GM21737 (cell line): ENCODE data around the gene EPS8L1.
"Not testable (repeated sequence)": the region's sequence is repeated elsewhere in the genome, so short reads cannot be mapped to it uniquely, and the experiment has no call there.

ENCODE experiments used
- ATAC-seq: cut with Tn5 transposase; IDR thresholded peaks from one replicate; pipeline ENCODE4 v1.9.1; 2021; ENCODE audit warnings: mild to moderate bottlenecking, moderate library complexity; ENCODE audit not compliant: unreplicated experiment

Gene EPS8L1

DNA sequence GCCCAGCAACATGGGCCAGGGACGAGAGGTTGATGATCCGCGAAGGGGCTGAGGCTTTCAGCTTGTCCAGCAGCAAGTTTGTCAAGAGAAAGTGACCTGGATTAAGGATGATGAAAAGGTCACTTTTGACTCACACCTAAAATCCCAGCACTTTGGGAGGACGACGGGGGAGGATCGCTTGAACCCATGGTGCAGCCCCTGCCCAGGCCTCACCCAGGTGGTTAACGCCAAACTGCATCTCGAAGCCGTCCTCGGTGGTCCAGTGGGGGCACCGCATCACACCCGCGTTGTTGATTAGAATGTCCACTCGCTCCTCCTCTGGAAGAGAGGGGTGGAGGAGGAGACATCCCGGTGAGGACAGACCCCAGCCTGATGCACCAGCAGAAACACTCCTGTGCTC is 27.2 kb upstream of the EPS8L1 start:
- ATAC-seq: no peak

DNA sequence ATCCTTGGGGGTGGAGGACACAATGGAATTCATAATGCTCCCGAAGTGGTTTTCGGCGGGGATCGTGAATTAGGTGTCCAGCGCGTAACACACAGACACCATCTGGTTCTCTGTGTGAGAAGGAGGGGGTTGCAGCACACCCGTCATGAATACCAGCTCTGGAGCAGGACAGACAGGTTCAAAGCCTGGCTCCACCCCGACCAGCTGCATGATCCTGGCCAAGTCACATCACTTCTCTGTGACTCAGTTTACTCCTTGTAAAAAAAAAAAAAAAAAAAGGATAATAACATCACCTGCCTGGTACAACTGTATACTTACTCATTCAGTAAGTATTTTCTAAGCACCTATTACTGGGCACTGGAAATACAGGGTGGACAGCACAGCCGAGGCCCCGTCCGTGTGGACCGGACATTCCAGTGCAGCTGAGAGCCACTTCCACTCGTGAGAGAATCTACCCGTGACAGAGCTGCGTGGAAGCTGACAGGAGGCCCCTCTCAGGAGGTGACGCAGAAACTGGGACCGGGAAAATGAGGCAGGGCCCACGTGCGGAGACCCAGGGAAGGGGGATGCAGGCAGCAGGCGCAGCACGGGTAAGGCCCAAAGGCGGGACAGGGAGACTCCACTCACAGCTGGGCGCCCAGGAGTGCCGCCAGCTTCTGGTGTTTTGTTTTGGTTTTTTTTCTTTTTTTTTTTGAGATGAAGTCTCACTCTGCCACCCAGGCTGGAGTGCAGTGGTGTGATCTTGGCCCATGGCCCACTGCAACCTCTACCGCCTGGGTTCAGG is 24.7 kb upstream of the EPS8L1 start:
- ATAC-seq: no peak

DNA sequence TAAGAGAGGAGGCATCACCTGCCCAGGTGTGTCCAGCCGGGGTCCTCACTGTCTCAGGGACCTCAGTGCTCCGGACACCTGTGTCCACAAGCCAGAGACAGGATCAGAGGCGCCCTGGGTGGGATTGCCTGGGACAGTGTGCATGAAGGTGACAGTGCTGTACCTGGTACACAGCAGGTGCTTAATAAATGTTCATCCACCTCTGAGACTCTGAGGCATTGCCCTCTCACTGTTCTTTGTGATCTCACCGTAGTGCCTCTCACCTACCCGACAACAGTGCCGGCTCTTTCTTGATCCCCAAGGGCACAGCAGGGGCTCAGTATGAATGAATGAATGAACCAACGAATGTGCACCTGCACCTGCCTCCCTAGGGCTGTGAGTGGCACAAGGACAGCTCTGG is 21.9 kb upstream of the EPS8L1 start:
- no peak for ATAC-seq

DNA sequence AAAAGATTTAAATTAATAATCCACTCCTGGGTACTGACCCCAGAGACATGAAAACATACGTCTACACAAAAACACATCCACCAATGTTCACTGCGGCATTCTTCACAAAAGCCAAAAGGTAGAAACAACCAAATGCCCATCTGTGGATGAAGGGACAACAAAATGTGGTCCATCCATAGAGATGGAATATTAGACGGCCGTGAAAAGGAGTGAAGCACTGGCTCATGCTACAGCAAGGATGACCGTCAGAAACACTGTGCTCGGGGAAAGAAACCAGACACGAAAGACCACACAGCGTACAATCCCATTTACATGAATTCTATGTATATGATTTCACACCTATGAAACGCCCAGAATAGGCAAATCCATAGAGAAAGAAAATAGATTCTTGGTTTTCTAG is 18.8 kb upstream of the EPS8L1 start:
- ATAC-seq: no peak

DNA sequence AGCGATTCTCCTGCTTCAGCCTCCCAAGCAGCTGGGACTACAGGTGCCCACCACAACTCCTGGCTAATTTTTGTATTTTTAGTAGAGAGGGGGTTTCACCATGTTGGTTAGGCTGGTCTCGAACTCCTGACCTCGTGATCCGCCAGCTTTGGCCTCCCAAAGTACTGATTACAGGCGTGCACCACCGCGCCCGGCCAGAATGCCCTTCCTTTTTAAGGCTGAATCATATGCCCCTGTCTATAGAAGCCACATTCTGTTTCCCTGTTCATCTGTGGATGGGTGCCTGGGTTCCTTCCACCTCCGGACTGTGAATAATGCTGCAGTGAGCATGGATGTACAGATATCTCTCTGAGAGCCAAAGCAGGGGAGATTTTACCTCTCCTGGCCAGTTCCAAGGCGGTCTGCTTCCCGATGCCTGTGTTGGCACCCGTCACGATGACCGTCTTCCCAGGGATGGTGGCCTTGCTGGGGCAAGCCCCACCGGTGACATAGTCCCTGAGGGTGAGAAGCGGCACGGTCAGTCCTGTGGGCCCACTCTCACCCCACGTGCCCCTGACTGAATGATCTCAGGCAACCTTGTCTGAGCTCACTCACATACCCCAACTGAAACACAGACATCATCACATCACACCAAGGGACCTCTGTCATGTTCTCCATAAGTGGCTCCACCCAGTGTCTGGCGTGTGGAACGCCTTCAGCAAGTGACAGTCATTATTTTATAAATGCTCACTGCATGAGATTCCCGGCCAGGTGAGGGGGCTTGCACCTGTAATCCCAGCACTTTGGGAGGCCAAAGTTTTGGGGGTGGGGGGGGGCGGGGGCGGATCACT is 16.7 kb upstream of the EPS8L1 start:
- ATAC-seq: no peak

DNA sequence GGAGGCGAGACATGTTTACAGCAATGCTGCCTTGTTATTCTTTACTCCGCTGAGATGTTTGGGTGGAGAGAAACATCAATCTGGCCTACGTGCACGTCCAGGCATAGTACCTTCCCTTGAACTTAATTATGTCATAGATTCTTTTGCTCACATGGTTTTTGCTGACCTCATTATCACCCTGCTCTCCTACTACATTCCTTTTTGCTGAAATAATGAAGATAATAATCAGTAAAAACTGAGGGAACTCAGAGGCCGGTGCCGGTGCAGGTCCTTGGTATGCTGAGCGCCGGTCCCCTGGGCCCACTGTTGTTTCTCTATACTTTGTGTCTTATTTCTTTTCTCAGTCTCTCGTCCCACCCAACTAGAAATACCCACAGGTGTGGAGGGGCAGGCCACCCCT is 15.4 kb upstream of the EPS8L1 start:
- ATAC-seq: not testable (repeated sequence)

DNA sequence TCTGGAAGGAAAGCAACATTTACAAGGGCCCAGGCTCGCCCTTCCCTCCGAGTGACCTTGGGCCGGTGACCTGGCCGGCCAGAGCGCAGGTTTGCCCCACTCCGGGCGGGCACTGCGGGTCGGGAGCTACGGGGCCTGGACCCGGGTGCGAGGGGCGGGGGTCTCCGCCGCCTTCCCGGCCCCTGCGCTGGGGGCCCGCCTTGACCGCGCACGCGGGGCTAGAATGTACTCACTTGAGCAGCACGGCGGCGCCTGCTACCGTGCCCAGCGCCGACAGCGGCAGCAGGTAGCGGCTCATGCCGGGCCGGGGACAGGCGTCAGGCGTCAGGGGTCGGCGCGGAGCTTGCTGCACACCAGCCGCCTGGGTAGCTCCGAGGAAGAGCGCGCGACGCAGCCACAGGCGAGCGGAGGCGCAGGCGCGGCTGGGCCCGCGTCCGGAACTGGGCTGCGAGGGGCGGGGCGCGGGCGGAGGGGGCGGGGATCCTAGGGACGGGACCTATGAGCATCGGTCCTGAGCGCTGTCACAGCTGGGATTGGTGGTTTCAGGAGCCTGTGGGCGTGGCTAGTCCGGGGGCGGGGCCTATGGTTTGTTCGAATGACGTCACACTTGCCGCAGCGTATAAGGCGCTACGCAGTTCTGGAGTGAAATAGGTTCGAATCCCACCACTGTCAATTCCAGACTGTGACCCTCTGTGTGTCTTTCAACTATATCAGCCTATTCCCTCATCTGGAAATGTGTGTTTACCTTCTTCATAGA is 12.8 kb upstream of the EPS8L1 start, which contains the start of gene RDH13:
TSS of gene RDH13 (minus strand) at position 414 of the 757 bp plus-strand sequence. CDS start at position 298, 116 bp downstream.
- ATAC-seq: peak; percentile 91

DNA sequence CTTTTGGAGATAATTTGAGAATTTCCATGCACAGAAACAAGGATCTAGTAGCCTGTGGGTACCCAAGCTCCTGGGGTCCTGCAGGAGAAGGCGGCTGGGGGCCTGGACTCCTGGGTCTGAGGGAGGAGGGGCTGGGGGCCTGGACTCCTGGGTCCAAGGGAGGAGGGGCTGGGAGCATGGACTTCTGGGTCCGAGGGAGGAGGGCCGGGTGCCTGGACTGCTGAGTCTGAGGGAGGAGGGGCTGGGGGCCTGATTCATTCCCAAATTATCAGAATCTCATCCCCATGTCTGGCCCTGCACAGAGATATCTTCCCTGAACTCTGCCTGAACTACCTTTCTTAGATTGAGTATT is 12.2 kb upstream of the EPS8L1 start:
- ATAC-seq: no peak

DNA sequence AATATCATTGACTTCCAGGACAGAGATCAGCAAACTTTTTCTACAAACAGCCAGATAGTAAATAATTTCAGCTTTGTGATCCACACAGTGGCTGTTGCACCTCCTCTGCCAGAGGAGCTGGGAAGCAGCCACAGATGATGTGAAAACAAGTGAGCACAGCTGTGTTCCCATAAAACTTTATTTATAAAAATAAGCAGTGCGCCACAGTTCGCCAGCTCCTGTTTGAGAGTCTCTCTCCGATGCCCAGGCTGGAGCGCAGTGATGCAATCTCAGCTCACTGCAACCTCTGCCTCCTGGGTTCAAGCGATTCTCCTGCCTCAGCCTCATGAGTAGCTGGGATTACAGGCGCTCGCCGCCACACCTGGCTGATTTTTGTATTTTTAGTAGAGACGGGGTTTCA is 10.2 kb upstream of the EPS8L1 start:
- ATAC-seq: not testable (repeated sequence)

DNA sequence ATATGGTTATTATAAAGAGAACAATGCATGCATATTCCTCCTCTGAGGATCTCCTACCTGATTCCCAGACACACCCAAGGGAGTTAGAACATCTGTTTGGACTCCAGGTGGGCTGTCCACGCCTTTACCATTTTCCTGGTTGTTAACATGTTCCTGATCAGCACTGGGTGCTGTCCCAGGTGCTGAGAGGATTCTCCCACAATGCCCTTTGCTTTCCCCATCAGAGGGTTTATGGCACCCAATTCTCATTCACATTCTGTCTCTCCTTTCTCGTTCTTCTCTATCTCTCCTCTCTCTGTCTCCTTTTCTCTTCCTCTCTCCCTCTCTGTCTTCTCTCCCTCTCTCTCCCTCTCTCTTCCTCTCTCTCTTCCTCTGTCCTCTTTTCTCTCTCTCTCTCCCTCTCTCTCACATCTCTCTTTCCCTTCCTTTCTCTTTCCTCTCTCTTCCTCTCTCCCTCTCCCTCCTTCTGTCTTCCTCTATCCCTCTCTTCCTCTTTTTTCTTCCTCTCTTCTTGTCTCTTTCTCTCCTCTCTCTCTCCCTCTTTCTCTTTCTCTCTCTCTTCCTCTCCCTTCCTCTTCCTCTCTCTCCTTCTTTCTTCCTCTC is 9.5 kb upstream of the EPS8L1 start:
- ATAC-seq: no peak

DNA sequence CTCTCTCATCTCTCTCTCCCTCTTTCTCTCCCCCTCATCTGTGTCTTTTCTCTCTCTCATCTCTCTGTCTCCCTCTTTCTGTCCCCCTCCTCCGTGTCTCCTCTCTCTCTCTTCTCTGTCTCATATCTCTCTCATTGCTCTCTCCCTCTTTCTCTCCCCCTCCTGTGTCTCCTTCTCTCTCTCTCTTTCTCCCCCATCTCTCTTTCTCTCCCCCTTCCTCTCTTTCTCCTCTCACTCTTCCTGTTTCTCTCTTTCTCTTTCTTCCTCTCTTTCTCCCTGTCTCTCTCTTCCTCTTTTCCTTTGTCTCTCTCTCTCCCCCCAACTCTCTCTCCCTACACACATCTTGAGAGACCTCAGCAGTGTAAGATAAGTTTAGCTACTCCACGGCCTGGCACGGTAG is 7.8 kb upstream of the EPS8L1 start:
- ATAC-seq: no peak

DNA sequence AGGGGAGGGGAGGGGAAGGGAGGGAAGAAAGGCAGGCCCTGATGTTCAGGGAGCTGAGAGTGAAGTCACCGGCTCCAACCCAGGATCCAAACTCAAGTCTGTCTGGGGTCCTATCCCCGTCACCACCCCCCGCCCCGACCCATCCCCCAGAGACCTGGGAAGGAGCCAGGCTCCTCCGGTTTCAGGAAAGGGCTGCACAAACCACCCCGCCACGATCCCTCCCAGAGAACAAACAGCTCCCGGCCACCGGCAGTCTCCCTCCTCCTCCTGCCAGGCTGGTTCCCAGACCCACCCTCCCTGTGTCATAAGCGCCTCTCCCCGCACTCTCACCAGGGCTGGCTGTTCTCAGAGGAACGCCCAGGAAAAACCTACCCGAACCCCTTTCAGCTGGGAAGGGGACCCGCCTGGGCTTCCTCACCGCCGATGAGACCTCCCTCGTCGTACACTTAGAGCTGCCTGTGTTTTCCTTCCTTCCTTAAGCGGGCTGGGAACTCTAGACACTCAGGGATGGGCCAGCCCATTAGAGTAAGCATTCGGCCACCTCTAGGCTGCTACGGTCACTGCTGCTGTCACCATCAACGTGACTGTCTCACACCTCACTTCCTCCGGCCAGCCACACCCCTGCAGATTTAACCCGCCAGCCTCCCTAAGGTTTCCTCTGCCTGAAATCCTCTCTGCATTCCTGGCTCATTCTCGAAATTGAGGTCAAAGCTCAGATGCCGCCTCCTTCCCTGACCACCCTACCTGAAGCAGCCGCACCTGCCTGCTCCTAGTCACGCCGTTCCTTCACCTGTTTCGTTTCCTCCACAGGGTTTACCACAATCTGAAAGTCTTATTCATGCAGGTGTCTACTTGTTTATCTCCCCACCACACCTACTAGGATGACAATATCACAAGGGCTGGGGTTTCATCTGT is 6.5 kb upstream of the EPS8L1 start:
- no peak for ATAC-seq

DNA sequence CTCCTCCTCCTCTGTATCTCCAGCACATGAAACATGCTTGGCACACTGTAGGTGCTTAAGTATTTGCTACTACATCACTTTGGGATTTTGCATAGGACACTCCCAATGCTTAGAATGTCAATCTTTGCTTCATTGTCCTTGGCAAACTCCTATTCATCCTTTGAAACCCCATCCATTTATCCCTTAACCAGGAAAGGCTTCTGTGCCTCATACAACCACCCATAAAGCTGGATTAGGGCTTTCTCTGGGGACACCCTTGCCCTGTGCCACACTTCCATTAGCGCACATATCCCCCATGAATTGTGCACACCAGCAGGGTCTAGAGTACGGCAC is 5.8 kb upstream of the EPS8L1 start:
- no peak for ATAC-seq

DNA sequence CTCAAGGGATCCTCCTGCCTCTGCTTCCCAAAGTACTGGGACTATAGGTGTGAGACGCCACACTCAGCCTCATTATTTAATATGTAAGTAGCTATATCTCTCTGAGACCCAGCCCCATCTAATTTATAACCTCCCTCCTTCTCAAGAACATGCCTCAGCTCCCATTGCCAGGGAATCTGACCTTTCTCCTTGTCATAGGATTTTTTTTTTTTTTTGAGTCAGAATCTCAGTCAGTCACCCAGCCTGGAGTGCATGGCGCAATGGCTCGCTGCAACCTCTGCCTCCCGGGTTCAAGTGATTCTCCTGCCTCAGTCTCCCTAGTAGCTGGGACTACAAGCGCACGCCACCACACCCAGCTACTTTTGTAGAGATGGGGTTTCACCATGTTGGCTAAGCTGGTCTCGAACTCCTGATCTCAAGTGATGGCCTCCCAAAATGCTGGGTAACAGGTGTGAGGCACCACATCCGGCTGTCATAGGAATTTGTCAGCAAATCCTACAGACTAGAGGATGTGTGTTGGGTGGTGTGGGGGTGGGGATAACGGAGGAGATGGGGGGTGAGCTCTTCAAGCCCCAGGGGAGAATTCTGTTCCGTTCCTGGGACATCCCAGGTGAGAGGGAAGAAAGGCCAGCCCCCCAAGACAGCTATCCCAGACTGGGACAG is 5.1 kb upstream of the EPS8L1 start:
- no peak for ATAC-seq

DNA sequence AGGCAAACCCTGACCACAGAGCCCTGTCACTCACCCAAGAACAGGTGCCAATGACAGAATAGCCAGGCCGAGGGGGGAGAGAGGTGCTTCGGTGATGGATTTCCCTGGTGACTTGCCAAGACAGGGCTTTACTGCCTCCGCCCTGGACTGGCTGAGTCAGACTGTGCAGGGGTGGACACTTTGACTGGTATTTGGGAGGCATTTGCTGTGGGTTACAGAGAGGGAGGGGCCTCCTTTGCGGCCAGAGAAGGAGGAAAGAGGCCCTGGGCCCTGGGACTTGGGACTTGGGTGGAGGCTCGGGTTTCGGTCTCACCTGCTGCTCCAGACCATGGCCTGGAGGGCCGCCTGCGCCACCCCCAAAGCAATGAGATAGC is 4.6 kb upstream of the EPS8L1 start:
- ATAC-seq: no peak

DNA sequence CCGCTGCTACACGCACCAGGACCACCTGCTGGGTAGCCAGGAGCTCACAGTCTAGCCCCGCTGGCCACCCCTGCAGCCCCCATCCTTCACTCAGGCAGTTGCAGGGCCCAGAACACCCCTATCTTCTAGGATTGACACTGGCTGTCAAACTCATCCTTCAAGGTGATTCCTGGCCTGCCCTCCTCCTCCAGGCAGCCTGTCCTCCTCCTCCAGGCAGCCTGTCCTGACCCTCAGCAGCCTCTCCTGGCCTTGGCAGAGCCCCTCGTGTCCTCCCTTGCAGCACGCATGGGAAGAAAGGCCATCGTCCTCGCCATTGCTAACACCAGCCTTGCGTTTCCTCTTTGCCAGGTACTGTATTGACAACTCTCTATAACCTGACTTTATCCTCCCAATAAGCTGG is 3.8 kb upstream of the EPS8L1 start:
- ATAC-seq: no peak

DNA sequence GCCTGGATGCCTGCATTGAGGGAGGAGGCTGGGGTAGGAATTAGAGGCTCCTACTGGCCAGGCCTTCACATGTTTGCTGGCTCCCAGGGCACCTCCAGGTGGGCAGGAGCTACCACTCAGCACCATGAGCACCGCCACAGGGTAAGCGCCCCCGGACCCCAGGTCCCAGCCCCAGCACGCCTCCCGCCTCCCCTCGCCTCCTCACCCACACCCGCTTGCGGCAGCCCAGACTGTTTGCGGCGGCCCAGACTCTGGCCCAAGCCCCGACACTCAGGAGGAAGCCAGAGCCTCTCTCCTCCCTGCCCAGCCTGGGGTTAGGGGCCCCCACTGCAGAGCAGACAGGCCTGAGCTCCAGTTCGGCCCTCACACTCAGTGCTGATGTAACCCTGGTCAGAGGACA is 652 bp downstream of the EPS8L1 start:
- ATAC-seq: no peak

DNA sequence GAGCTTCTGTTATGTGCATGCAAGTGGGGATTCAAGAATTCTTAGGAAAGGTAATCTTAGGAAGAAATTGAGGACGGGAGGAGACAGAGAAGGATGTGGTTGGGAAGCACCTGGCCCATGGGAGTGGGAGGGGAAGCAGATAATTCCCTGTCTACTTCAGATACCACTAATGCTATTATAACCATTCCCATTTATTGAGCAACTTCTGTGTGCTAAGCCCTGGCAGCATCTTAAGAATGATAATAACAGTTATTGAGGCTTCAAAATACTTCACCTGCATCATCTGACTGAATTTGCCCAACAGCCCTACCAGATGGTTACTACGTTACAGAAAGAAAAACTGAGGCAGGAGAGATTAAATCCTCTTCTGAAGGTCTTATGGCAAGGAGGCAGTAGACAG is 1.4 kb downstream of the EPS8L1 start:
- no peak for ATAC-seq

DNA sequence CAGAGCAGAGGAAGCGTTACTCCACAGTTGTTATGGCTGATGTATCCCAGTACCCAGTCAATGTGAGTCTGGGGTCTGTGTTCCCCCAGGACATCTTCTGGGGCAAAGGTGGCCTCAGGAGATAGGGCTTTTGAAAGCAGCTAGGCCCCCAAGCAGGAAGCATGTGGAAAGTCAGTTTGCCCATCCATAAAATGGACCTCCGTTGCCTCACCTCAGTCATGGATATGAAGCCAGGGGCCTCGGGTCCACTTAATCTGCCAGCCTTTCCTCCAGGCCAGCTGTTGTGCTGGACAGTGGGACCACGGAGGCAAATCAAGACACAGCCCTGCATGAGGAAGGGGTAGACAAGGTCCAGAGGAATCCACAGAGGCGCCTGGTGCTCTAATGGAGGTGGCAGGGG is 3.3 kb downstream of the EPS8L1 start:
- ATAC-seq: no peak
